ENCODE data around the gene GFRA1.

Gene GFRA1

DNA sequence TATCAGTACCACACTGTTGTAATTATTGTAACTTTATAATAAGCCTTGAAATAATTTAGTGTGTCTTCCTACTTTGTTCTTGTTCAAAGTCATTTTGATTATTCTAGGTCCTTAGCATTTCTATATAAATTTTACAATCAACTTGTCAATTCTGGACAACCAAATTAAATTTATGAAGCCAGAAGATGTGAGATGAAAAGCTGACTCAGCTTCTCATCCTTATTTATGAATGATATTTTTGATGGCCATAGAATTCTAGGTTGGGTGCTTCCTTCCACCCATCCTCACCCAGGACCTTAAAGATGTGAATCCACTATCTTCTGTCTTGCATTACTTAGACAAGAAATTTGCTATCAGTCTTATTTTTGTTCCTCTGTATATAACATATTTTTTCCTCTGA, 261.1 kb downstream of the GFRA1 start:
- H3K36me3 ChIP-seq (ENCODE audit: insufficient read depth, low read length): no peaks in the 10 kb centered on the region
- H3K79me2 ChIP-seq (ENCODE audit: insufficient read depth, low read length): no peaks in the 10 kb centered on the region
- H3K4me1 ChIP-seq (ENCODE audit: insufficient read depth, low read length, severe bottlenecking): no peaks in the 10 kb centered on the region
- no peaks in the 10 kb centered on the region for H3K27me3 ChIP-seq (ENCODE audit: insufficient read depth, low read length)
- TF ChIP-seq EZH2 (IDR thresholded peaks at IDR 0.05; ENCODE audit: borderline replicate concordance, low read length): no peak
- TF ChIP-seq, protein P1, sequence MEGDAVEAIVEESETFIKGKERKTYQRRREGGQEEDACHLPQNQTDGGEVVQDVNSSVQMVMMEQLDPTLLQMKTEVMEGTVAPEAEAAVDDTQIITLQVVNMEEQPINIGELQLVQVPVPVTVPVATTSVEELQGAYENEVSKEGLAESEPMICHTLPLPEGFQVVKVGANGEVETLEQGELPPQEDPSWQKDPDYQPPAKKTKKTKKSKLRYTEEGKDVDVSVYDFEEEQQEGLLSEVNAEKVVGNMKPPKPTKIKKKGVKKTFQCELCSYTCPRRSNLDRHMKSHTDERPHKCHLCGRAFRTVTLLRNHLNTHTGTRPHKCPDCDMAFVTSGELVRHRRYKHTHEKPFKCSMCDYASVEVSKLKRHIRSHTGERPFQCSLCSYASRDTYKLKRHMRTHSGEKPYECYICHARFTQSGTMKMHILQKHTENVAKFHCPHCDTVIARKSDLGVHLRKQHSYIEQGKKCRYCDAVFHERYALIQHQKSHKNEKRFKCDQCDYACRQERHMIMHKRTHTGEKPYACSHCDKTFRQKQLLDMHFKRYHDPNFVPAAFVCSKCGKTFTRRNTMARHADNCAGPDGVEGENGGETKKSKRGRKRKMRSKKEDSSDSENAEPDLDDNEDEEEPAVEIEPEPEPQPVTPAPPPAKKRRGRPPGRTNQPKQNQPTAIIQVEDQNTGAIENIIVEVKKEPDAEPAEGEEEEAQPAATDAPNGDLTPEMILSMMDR (IDR thresholded peaks at IDR 0.05; ENCODE audit: low read length): no peak
- H3K4me2 ChIP-seq (ENCODE audit: low read length): no peak overlapping the region
- H3F3A ChIP-seq (ENCODE audit: insufficient read depth, low read length): no peaks in the 10 kb centered on the region
- no peaks in the 10 kb centered on the region for H4K20me1 ChIP-seq (ENCODE audit: insufficient read depth, low read length)
- no peak overlapping the region for H2AFZ ChIP-seq (ENCODE audit: low read length)
- no peaks in the 10 kb centered on the region for H3K9me3 ChIP-seq (ENCODE audit: low read length)
- no peak overlapping the region for H3K27ac ChIP-seq (ENCODE audit: low read depth, low read length, poor library complexity, severe bottlenecking)
- H3K9me2 ChIP-seq (ENCODE audit: low read depth, low read length): no peaks in the 10 kb centered on the region
- H3K4me3 ChIP-seq (ENCODE audit: low read depth, low read length, poor library complexity, severe bottlenecking): no peak overlapping the region
- no peak overlapping the region for H3K9ac ChIP-seq (ENCODE audit: low read length)

DNA sequence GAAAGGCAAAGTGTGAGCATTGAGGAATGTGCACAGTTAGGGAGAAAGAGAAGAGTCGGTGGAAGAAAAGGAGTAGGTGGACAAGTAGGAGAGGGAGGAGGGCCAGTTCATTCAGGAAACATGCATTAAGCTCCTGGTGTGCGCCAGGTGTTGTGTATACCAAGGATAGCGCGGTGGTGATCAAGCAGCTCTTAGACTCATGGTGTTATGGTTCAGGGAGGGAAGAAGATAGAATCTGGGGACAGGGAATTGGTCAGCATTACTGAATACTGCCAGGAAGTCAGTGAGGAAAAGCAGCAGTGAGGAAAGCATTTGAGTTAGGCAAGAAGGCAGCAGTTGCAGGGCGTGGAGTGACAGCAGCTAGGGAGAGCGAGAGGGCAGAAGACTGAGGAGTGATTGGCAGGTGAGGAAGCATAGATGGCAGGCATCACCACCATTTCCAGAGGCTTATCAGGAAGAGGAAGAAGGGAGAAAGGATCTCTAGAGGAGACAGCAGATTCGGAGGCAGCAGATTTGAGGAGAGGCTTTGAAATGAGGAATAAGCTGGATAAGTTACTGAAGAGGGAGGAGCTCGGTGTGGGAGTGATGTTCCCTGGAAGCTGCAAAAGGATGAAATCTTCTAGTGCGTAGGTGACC, 265.6 kb downstream of the GFRA1 start:
- no peak overlapping the region for H3K4me2 ChIP-seq (ENCODE audit: low read length)
- H3K27ac ChIP-seq (ENCODE audit: low read depth, low read length, poor library complexity, severe bottlenecking): no peak overlapping the region
- TF ChIP-seq, protein P1 (IDR thresholded peaks at IDR 0.05; ENCODE audit: low read length): no peak
- TF ChIP-seq EZH2 (IDR thresholded peaks at IDR 0.05; ENCODE audit: borderline replicate concordance, low read length): no peak
- no peaks in the 10 kb centered on the region for H3K9me2 ChIP-seq (ENCODE audit: low read depth, low read length)
- no peaks in the 10 kb centered on the region for H3K36me3 ChIP-seq (ENCODE audit: insufficient read depth, low read length)
- H3K4me1 ChIP-seq (ENCODE audit: insufficient read depth, low read length, severe bottlenecking): no peaks in the 10 kb centered on the region
- H3K9me3 ChIP-seq (ENCODE audit: low read length): no peaks in the 10 kb centered on the region
- H3K27me3 ChIP-seq (ENCODE audit: insufficient read depth, low read length): no peaks in the 10 kb centered on the region
- H3F3A ChIP-seq (ENCODE audit: insufficient read depth, low read length): no peaks in the 10 kb centered on the region
- H2AFZ ChIP-seq (ENCODE audit: low read length): no peak overlapping the region
- H3K4me3 ChIP-seq (ENCODE audit: low read depth, low read length, poor library complexity, severe bottlenecking): no peak overlapping the region
- no peaks in the 10 kb centered on the region for H3K79me2 ChIP-seq (ENCODE audit: insufficient read depth, low read length)
- H3K9ac ChIP-seq (ENCODE audit: low read length): no peak overlapping the region
- H4K20me1 ChIP-seq (ENCODE audit: insufficient read depth, low read length): no peaks in the 10 kb centered on the region

Data from OCI-LY1 (cell line).